PC-3 (cell line): Measurements from ENCODE around the gene MFSD8.

Source experiments
- CTCF ChIP-seq: fragments of 300-600 bp; sonication (generic); conservative IDR thresholded peaks from 2 replicates; pipeline ENCODE4 v1.5.1; 2017; ENCODE audit warnings: antibody characterized with exemption, low read depth, mild to moderate bottlenecking, low read length
- EZH2 ChIP-seq: fragments of 300-600 bp; sonication (generic); IDR thresholded peaks from one replicate; pipeline ENCODE4 v1.6.1; 2017; ENCODE audit warnings: antibody characterized with exemption, mild to moderate bottlenecking, low read length; ENCODE audit not compliant: unreplicated experiment
- EZH2phosphoT487 ChIP-seq: fragments of 300-600 bp; sonication (generic); IDR thresholded peaks from 2 replicates; pipeline ENCODE4 v1.6.1; 2018; ENCODE audit warnings: mild to moderate bottlenecking, antibody characterized with exemption, low read length, borderline replicate concordance

- TF ChIP-seq CTCF (no peak), EZH2 (no peak), EZH2phosphoT487 (no peak)
Observed at GRCh38 chr4:127870281-127870680, 94.7 kb downstream of the MFSD8 start.
